ENCODE results near the gene PEF1. TPM values are rescaled to one million over a fixed set of nuclear protein-coding genes. Genes with fewer than 3 reads are reported as not detected.

The PEF1 gene
- total and polyA plus RNA-seq, 2 of the 8 experiments (the other 6 are each of a cell fraction or from before 2014, with no cell fraction given), result 35.2 to 69.2 TPM

DNA sequence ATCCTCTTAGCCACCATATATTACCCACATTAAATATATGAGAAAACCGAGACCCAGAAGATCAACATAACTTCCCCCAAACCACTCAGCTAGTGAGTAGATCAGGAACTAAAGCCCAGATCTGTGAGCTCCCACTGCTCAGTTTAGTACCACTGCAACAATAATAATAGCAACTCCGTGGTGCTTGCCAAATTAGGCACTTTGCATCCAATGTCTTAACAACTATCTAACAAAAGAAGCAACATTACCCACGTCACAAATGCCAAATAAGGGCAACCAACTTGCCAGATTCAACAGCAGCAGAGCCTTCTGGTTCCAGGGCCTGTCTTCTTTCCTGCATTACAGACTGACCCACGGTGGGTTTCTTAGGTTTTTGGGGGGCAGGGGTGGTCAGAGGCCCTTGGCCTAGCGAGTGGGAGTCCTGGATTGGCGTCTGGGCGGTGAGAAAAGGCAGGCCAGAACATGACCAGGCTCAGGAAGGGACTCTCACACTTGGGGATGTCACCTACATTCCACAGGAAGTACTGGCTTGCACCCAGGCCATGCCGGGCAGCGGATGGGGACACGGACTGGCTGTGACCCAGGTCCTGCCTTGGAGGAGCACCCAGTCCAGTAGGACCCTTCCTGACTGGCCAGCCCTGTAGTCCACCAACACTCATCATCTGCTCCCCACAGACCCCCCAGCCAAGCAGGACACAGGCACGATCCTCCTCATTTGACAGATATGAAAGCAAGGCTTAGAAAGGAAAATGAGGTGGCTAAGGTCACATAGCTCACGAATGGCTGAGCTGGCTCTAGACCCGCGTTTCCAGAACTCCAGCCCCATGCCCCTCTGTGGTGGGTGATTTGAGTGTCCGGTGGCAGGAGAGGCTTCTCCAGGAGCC lies 22.6 kb downstream of the PEF1 start:
- DNase-seq (ENCODE audit: low read depth in 1 of 2, low spot score in 2 of 2), result no peak
- H3K27me3 ChIP-seq (replicated peaks in 1 of 4; ENCODE audit: control insufficient read depth in 3 of 4, extremely low read depth in 1 of 4, insufficient read depth in 3 of 4, low read length in 3 of 4), result peaks cover 2 to 7% (median 5%) of the 10 kb centered on the region in 4 experiments
- H2BK20ac ChIP-seq (ENCODE audit: low read length), result no peak overlapping the region
- H4K8ac ChIP-seq (ENCODE audit: extremely low read depth, insufficient read depth, low read length), result no peak overlapping the region
- TF ChIP-seq KDM5A (IDR thresholded peaks at IDR 0.05; ENCODE audit: low read length) (no peak), NRF1 (IDR thresholded peaks at IDR 0.05; ENCODE audit: low read depth, low read length) (no peak), EGR1 (IDR thresholded peaks at IDR 0.05; ENCODE audit: borderline replicate concordance, low read depth, low read length) (no peak), SAP30 (IDR thresholded peaks at IDR 0.05; ENCODE audit: insufficient read depth, insufficient replicate concordance, low read length) (no peak), EZH2 (IDR thresholded peaks at IDR 0.05; ENCODE audit: low read depth, low read length, severe bottlenecking) (no peak), SP4 (IDR thresholded peaks at IDR 0.05; ENCODE audit: low read length) (no peak), KDM1A (IDR thresholded peaks at IDR 0.05; ENCODE audit: borderline replicate concordance, low read length) (no peak), TAF1 (IDR thresholded peaks at IDR 0.05; ENCODE audit: low read depth, low read length) (no peak), TCF12 (IDR thresholded peaks at IDR 0.05; ENCODE audit: low read depth, low read length) (no peak), POLR2A (IDR thresholded peaks at IDR 0.05; ENCODE audit: control extremely low read depth in 1 of 2, low read depth in 2 of 2, low read length in 2 of 2) (no peak)
- TF ChIP-seq, protein P1, sequence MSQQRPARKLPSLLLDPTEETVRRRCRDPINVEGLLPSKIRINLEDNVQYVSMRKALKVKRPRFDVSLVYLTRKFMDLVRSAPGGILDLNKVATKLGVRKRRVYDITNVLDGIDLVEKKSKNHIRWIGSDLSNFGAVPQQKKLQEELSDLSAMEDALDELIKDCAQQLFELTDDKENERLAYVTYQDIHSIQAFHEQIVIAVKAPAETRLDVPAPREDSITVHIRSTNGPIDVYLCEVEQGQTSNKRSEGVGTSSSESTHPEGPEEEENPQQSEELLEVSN (IDR thresholded peaks at IDR 0.05), result no peak
- no peak overlapping the region for H2BK5ac ChIP-seq (ENCODE audit: low read depth, low read length)
- no peak overlapping the region for H4K91ac ChIP-seq (replicated peaks; ENCODE audit: insufficient read length, low read length)
- H3K4me3 ChIP-seq (ENCODE audit: extremely low read depth in 1 of 4, insufficient read depth in 2 of 4, low read depth in 3 of 4, low read length in 4 of 4), result no peak overlapping the region
- no peaks in the 10 kb centered on the region for H3K9me3 ChIP-seq (ENCODE audit: insufficient read depth in 2 of 2, low read depth in 1 of 2, low read length in 1 of 2)
- H3K4me2 ChIP-seq (ENCODE audit: insufficient read depth in 1 of 2, low read depth in 2 of 2, low read length in 2 of 2), result no peak overlapping the region
- H3K14ac ChIP-seq (ENCODE audit: insufficient read length), result no peak overlapping the region
- WGBS, 2 experiments (ENCODE audit: extremely low coverage in 1 of 2, insufficient coverage in 1 of 2, insufficient read length in 1 of 2, insufficient replicate concordance in 2 of 2, low coverage in 1 of 2, low lambda C conversion rate in 2 of 2, missing lambda C conversion rate in 1 of 2), result 79% methylated on average over 15 of the region's 15 CpGs; no CpG with 5 or more reads in 1 of the 2 experiments
- H4K20me1 ChIP-seq (replicated peaks in 1 of 2; ENCODE audit: control insufficient read depth in 1 of 2, insufficient read depth in 2 of 2, low read length in 2 of 2), result no peaks in the 10 kb centered on the region
- no peak overlapping the region for H2BK15ac ChIP-seq (ENCODE audit: low read length)
- H3K18ac ChIP-seq (ENCODE audit: extremely low read depth, low read length), result no peak overlapping the region
- H3K4me1 ChIP-seq (replicated peaks in 1 of 4; ENCODE audit: control insufficient read depth in 3 of 4, insufficient read depth in 4 of 4, low read length in 3 of 4), result peaks cover 2 to 4% (median 2%) of the 10 kb centered on the region in 4 experiments; a peak in 4 of 7 replicates
- no peak overlapping the region for H3K23ac ChIP-seq (ENCODE audit: insufficient read length)
- no peak overlapping the region for H4K5ac ChIP-seq (ENCODE audit: insufficient read length, low read depth, low read length)
- CTCF ChIA-PET (ENCODE audit: partially characterized antibody), result interaction anchor here (0.6 to 5.2 kb wide), 7 partner anchors 8 to 228 kb away, joined by 3 to 40 read pairs (median 3); no protein-coding TSS in a partner anchor
- no peak overlapping the region for H3K56ac ChIP-seq (replicated peaks; ENCODE audit: insufficient read length, low read depth, low read length)
- no peak overlapping the region for H2BK120ac ChIP-seq (replicated peaks; ENCODE audit: low read depth, low read length)
- no peaks in the 10 kb centered on the region for H3K36me3 ChIP-seq (ENCODE audit: control insufficient read depth in 2 of 4, insufficient read depth in 4 of 4, low read length in 3 of 4)
- no peaks in the 10 kb centered on the region for H3K79me1 ChIP-seq (ENCODE audit: low read depth, low read length)
- no peak overlapping the region for H2AK5ac ChIP-seq (ENCODE audit: low read depth, low read length)
- no peak overlapping the region for H3K4ac ChIP-seq (replicated peaks; ENCODE audit: insufficient read length, low read depth, low read length)
- H2AFZ ChIP-seq (ENCODE audit: low read length), result no peak overlapping the region
- H3K9ac ChIP-seq (replicated peaks in 1 of 4; ENCODE audit: extremely low read depth in 1 of 4, low read depth in 3 of 4, low read length in 3 of 4), result no peak overlapping the region
- POLR2A ChIA-PET (ENCODE audit: partially characterized antibody), result no interaction called here
- no peak overlapping the region for H3K27ac ChIP-seq (ENCODE audit: low read depth, low read length)
- H3K79me2 ChIP-seq (ENCODE audit: control insufficient read depth in 1 of 2, insufficient read depth in 2 of 2, low read length in 2 of 2), result no peaks in the 10 kb centered on the region
- no peak overlapping the region for H2BK12ac ChIP-seq (ENCODE audit: low read depth, low read length)
- FAIRE-seq, result no peak
- H3K23me2 ChIP-seq (ENCODE audit: low read depth, low read length), result peaks cover 7% of the 10 kb centered on the region; the same call in 1 of the 2 replicates
